Transverse colon (tissue), 4 donors: Measurements from ENCODE around the gene NPPA. TPM values are rescaled to one million over a fixed set of nuclear protein-coding genes. Genes with fewer than 3 reads are reported as not detected.

Experiments
- DNase-seq: peaks from one replicate; pipeline ENCODE4 v3.0.0-alpha.2; 2019
- H3K27ac ChIP-seq, 4 donors: fragments of 200-600 bp; sonication (generic); 2 replicates each; pipeline ENCODE4 v1.5.1; 2016 to 2018; ENCODE audit warnings: inconsistent platforms in 4 of 4
- H3K27me3 ChIP-seq: fragments of 200-600 bp; sonication (generic); 2 replicates; pipeline ENCODE4 v1.5.1; 2017; ENCODE audit warnings: inconsistent platforms
- H3K36me3 ChIP-seq, 4 donors: fragments of 200-600 bp; sonication (generic); 2 replicates each; pipeline ENCODE4 v1.5.1; 2017 to 2019; ENCODE audit warnings: inconsistent platforms in 4 of 4
- H3K4me1 ChIP-seq, 4 donors: fragments of 200-600 bp; sonication (generic); 2 replicates each; pipeline ENCODE4 v1.5.1; 2017 to 2020; ENCODE audit warnings: inconsistent platforms in 4 of 4
- H3K4me3 ChIP-seq, 4 donors: fragments of 200-600 bp; sonication (generic); 1 replicate in 1 of 4; 2 replicates in 3 of 4; pipeline versions ENCODE4 v1.5.1 to v1.6.1; 2017 to 2019; ENCODE audit warnings: inconsistent platforms in 4 of 4
- H3K9me3 ChIP-seq, 2 donors: fragments of 200-600 bp; sonication (generic); 2 replicates each; pipeline ENCODE4 v1.5.1; 2017 to 2019; ENCODE audit warnings: inconsistent platforms in 2 of 2
- EP300 ChIP-seq: sonication (generic); formaldehyde crosslinking; IDR thresholded peaks from one replicate; pipeline ENCODE4 v1.6.1; 2017; ENCODE audit warnings: antibody characterized with exemption, low read depth
- POLR2A ChIP-seq: fragments of 450-650 bp; IDR thresholded peaks from one replicate; pipeline ENCODE4 v1.6.1; 2016; ENCODE audit warnings: antibody characterized with exemption, mild to moderate bottlenecking, moderate library complexity
- POLR2AphosphoS5 ChIP-seq, 3 donors: sonication (generic); formaldehyde crosslinking; IDR thresholded peaks; one replicate each; pipeline ENCODE4 v1.6.1; 2016; ENCODE audit warnings: antibody characterized with exemption in 3 of 3
- WGBS, 2 donors: methylation state at CpG; one replicate each; pipeline ENCODE4 v1.1.5; 2018; ENCODE audit warnings: low coverage in 1 of 2; 5-methylcytosine and 5-hydroxymethylcytosine counted together
- in situ Hi-C, 4 donors: fragments of 200-750 bp; cut with MboI; loops; one replicate each; pipeline versions ENCODE4 v1.15.0 to v1.15.1; 2017; ENCODE audit warnings: low sequenced_read_pairs in 3 of 4, low pct_ligation_motif_present in 1 of 4, low pct_unique_long_range_greater_than_20kb in 1 of 4
- intact Hi-C: fragments of 100-400 bp; cut with DNase I; formaldehyde crosslinking; loops from one replicate; pipeline ENCODE4 v1.15.1; 2023; ENCODE audit warnings: low total_unique reads
- total RNA-seq, 4 donors: library from RNA; depleted of rRNA; stranded (reverse); fragments of >200 nt; gene quantifications; one replicate each; pipeline ENCODE4 v1.1.0, GENCODE V29; 2016
- TF ChIP-seq, protein P1 (sequence below), 5 experiments: fragments of 200-600 bp in 3 of 5; fragments of 450-650 bp in 2 of 5; sonication (generic) in 3 of 5; IDR thresholded peaks; 1 replicate in 2 of 5; 2 replicates in 3 of 5; pipeline ENCODE4 v1.5.1; 2016 to 2017; ENCODE audit warnings: antibody characterized with exemption in 5 of 5, inconsistent platforms in 3 of 5, mild to moderate bottlenecking in 2 of 5, moderate library complexity in 1 of 5

Gene NPPA
- total RNA-seq, 4 donors from 2014 or later: not detected

DNA sequence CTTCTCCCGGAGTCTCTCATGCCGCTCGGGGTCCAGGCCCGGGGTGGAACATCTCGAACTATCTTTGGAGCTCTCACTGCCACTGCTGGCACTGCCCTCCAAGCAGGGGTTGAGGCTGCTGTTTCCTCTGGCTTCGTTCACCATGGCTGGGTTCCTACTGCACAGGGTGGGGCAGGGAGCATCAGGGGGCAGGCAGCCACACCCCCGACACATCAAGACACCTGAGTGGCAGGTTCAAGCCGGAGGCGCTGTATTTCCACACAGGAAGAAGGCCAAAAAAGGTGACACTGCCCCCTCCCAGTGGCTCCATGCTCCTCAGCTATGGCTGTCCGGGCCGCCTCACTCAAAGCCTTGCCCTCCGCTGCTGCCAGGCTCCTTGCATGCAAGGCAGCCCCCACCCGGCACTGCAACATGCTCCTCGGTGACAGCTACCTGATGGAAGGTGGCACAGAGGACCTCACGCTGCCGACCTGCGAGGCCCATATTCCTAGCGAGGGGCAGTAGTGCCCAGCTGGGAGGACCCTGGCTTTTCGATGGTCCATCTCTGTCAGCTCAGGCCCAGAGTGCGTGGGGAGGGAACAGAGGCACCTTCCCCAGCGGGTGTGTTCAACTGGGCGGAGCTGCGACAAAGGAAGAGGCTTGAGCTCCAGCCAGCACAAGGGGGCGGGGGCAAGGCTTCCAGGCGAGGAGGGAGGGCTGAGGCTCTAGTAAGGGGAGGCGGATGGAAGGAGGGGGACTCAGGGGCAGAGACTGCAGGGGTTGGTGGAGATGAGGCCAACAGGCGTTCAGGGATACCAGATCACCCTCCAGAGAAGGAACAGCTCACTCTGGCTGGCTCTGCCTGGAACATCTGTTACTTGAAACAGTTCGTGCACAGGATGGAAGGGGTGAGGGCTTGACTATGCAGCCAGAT, 44.4 kb downstream of the NPPA start:
- H3K4me3 ChIP-seq: peak overlapping the region; percentile 32 to 59 (median 43)
- peak overlapping the region; percentile 94 to 98 (median 96) for H3K27ac ChIP-seq
- no peaks in the 10 kb centered on the region for H3K27me3 ChIP-seq
- H3K4me1 ChIP-seq: peaks cover 23 to 50% (median 39%) of the 10 kb centered on the region in 4 donors
- WGBS, 2 donors: 0 to 15% methylated on average over 1 to 28 of the region's 28 CpGs
- in situ Hi-C loops: no loop called here
- no peaks in the 10 kb centered on the region for H3K9me3 ChIP-seq
- intact Hi-C loops: loop anchor here (10.0 kb wide), 1 partner anchor 68 kb away; the partner anchor contains the start of gene AGTRAP
- TF ChIP-seq, protein P1, sequence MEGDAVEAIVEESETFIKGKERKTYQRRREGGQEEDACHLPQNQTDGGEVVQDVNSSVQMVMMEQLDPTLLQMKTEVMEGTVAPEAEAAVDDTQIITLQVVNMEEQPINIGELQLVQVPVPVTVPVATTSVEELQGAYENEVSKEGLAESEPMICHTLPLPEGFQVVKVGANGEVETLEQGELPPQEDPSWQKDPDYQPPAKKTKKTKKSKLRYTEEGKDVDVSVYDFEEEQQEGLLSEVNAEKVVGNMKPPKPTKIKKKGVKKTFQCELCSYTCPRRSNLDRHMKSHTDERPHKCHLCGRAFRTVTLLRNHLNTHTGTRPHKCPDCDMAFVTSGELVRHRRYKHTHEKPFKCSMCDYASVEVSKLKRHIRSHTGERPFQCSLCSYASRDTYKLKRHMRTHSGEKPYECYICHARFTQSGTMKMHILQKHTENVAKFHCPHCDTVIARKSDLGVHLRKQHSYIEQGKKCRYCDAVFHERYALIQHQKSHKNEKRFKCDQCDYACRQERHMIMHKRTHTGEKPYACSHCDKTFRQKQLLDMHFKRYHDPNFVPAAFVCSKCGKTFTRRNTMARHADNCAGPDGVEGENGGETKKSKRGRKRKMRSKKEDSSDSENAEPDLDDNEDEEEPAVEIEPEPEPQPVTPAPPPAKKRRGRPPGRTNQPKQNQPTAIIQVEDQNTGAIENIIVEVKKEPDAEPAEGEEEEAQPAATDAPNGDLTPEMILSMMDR (IDR thresholded peaks at IDR 0.05): no peak
- peak in 2 of 3 donors; percentile 76 to 84 for TF ChIP-seq POLR2AphosphoS5 (IDR thresholded peaks at IDR 0.05)
- TF ChIP-seq POLR2A: peak; percentile 21
- peak; percentile 92 for DNase-seq
- H3K36me3 ChIP-seq: peaks cover 0 to 8% (median 0%) of the 10 kb centered on the region in 4 donors

- Histone ChIP-seq H3K9me3 (no peaks in the 10 kb centered on the region), H3K4me1 (peaks cover 21 to 44% (median 37%) of the 10 kb centered on the region in 4 donors), H3K27ac (peak overlapping the region; percentile 94 to 98 (median 96)), H3K4me3 (peak overlapping the region; percentile 32 to 59 (median 43)), H3K27me3 (no peaks in the 10 kb centered on the region), H3K36me3 (peaks cover 0 to 8% (median 0%) of the 10 kb centered on the region in 4 donors)
- 31 to 32% methylated on average over 6 of the region's 6 CpGs for WGBS, 2 donors
- DNase-seq: no peak
- intact Hi-C loops (loop anchor here (10.0 kb wide), 1 partner anchor 68 kb away; the partner anchor contains the start of gene AGTRAP), in situ Hi-C loops (no loop called here)
- TF ChIP-seq EP300: no peak
- no peak for TF ChIP-seq POLR2A
- TF ChIP-seq POLR2AphosphoS5 (IDR thresholded peaks at IDR 0.05): no peak
- TF ChIP-seq, protein P1 (IDR thresholded peaks at IDR 0.05): no peak
Measured at GRCh38 chr1:11802616-11802972, 45.0 kb downstream of the NPPA start.

- TF ChIP-seq, protein P1 (IDR thresholded peaks at IDR 0.05): no peak
- no peak for TF ChIP-seq EP300
- TF ChIP-seq POLR2A: no peak
- no peak for TF ChIP-seq POLR2AphosphoS5 (IDR thresholded peaks at IDR 0.05)
- H3K9me3 ChIP-seq: no peaks in the 10 kb centered on the region
- no peak for DNase-seq
- in situ Hi-C loops (no loop called here), intact Hi-C loops (loop anchor here (10.0 kb wide), 1 partner anchor 66 kb away; the partner anchor contains the start of gene AGTRAP)
- no peak overlapping the region for H3K27ac ChIP-seq
- H3K4me3 ChIP-seq: no peak overlapping the region
- H3K27me3 ChIP-seq: no peaks in the 10 kb centered on the region
- H3K4me1 ChIP-seq: peaks cover 11 to 32% (median 27%) of the 10 kb centered on the region in 4 donors
- H3K36me3 ChIP-seq: peaks cover 0 to 12% (median 3%) of the 10 kb centered on the region in 4 donors
- 94% methylated on average over 21 of the region's 21 CpGs; no CpG with 5 or more reads in 1 of the 2 donors for WGBS, 2 donors
Measured at GRCh38 chr1:11800756-11801433, 46.7 kb downstream of the NPPA start.

- in situ Hi-C loops: no loop called here
- Histone ChIP-seq H3K36me3 (peaks cover 0 to 15% (median 4%) of the 10 kb centered on the region in 4 donors), H3K27me3 (no peaks in the 10 kb centered on the region), H3K27ac (no peak overlapping the region), H3K9me3 (no peaks in the 10 kb centered on the region), H3K4me1 (peaks cover 11 to 32% (median 27%) of the 10 kb centered on the region in 4 donors), H3K4me3 (no peak overlapping the region)
- WGBS, 2 donors: 94% methylated on average over 8 of the region's 8 CpGs; no CpG with 5 or more reads in 1 of the 2 donors
- DNase-seq: no peak
- intact Hi-C loops: loop anchor here (10.0 kb wide), 1 partner anchor 66 kb away; the partner anchor contains the start of gene AGTRAP
- TF ChIP-seq POLR2A: no peak
- TF ChIP-seq, protein P1 (IDR thresholded peaks at IDR 0.05): no peak
- no peak for TF ChIP-seq EP300
- no peak for TF ChIP-seq POLR2AphosphoS5 (IDR thresholded peaks at IDR 0.05)
Measured at GRCh38 chr1:11800391-11800755, 47.2 kb downstream of the NPPA start.
